ENCODE results near the gene REEP6. TPM values are rescaled to one million over a fixed set of nuclear protein-coding genes. Genes with fewer than 3 reads are reported as not detected.

REEP6 gene
- polyA plus RNA-seq, 3 donors, result 0.51 to 1.8 (median 0.81) TPM

- no peaks in the 10 kb centered on the region for H3K79me2 ChIP-seq (ENCODE audit: insufficient read depth, low read length)
- no peak for DNase-seq
- Mint-ChIP-seq H3K27me3 (ENCODE audit: low read depth in 3 of 3) (peaks cover 25 to 48% (median 34%) of the 10 kb centered on the region in 3 donors), H3K4me3 (peak within 1 kb of the TSS in 1 of 2 donors; percentile 84), H3K36me3 (peaks cover 0 to 3% of the 10 kb centered on the region in 2 donors), H3K9me3 (peaks cover 0 to 7% (median 5%) of the 10 kb centered on the region in 7 donors), H3K27ac (no peak within 1 kb of the TSS), H3K4me1 (peaks cover 3% of the 10 kb centered on the region)
- no peaks in the 10 kb centered on the region for H3K36me3 ChIP-seq (replicated peaks in 1 of 2; ENCODE audit: control insufficient read depth in 1 of 2, insufficient read depth in 2 of 2, low read length in 2 of 2)
- no peaks in the 10 kb centered on the region for H3K9me3 ChIP-seq (replicated peaks in 1 of 2; ENCODE audit: control insufficient read depth in 1 of 2, insufficient read depth in 1 of 2, low read length in 2 of 2)
- TF ChIP-seq, protein P1, sequence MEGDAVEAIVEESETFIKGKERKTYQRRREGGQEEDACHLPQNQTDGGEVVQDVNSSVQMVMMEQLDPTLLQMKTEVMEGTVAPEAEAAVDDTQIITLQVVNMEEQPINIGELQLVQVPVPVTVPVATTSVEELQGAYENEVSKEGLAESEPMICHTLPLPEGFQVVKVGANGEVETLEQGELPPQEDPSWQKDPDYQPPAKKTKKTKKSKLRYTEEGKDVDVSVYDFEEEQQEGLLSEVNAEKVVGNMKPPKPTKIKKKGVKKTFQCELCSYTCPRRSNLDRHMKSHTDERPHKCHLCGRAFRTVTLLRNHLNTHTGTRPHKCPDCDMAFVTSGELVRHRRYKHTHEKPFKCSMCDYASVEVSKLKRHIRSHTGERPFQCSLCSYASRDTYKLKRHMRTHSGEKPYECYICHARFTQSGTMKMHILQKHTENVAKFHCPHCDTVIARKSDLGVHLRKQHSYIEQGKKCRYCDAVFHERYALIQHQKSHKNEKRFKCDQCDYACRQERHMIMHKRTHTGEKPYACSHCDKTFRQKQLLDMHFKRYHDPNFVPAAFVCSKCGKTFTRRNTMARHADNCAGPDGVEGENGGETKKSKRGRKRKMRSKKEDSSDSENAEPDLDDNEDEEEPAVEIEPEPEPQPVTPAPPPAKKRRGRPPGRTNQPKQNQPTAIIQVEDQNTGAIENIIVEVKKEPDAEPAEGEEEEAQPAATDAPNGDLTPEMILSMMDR (IDR thresholded peaks at IDR 0.05), result no peak
- H3K27ac ChIP-seq (ENCODE audit: low read depth in 1 of 2, low read length in 2 of 2), result no peak within 1 kb of the TSS
- H4K20me1 ChIP-seq (ENCODE audit: insufficient read depth, low read length), result no peaks in the 10 kb centered on the region
- H3K4me2 ChIP-seq (replicated peaks; ENCODE audit: extremely low read depth, low read length, poor library complexity, severe bottlenecking), result no peak within 1 kb of the TSS
- WGBS (ENCODE audit: insufficient coverage), result 7% methylated on average over 89 of the region's 92 CpGs
- intact Hi-C loops (cut with micrococcal nuclease), result no loop called here
- H2AFZ ChIP-seq (ENCODE audit: insufficient read depth, low read depth, low read length, poor library complexity, severe bottlenecking), result no peak within 1 kb of the TSS
- H3K27me3 ChIP-seq (ENCODE audit: control insufficient read depth in 2 of 2, insufficient read depth in 2 of 2, low read length in 2 of 2), result peaks cover 5 to 30% of the 10 kb centered on the region in 2 donors
- H3K4me1 ChIP-seq (ENCODE audit: control insufficient read depth in 1 of 2, insufficient read depth in 2 of 2, low read length in 2 of 2), result no peaks in the 10 kb centered on the region
- no peak within 1 kb of the TSS for H3K4me3 ChIP-seq (replicated peaks in 1 of 3; ENCODE audit: low read depth in 2 of 3, low read length in 3 of 3)
- no peak within 1 kb of the TSS for H3K9ac ChIP-seq (ENCODE audit: insufficient read depth, low read length, poor library complexity, severe bottlenecking)
These were observed 32.7 kb downstream of the REEP6 start, which contains the start of gene PLK5 for GRCh38 chr19:1523412-1524286. PLK5 (plus strand) TSS chr19:1524077; CDS start chr19:1526997, 2,920 bp downstream.

GRCh38 chr19:1524287-1524971 is 33.4 kb downstream of the REEP6 start:
- Mint-ChIP-seq H3K4me1 (peaks cover 3% of the 10 kb centered on the region), H3K4me3 (peak overlapping the region in 1 of 2 donors; percentile 84), H3K9me3 (peaks cover 0 to 7% (median 5%) of the 10 kb centered on the region in 7 donors), H3K27me3 (ENCODE audit: low read depth in 3 of 3) (peaks cover 23 to 45% (median 31%) of the 10 kb centered on the region in 3 donors), H3K27ac (no peak overlapping the region), H3K36me3 (peaks cover 0 to 3% of the 10 kb centered on the region in 2 donors)
- Histone ChIP-seq H3K9ac (ENCODE audit: insufficient read depth, low read length, poor library complexity, severe bottlenecking) (no peak overlapping the region), H3K4me3 (replicated peaks in 1 of 3; ENCODE audit: low read depth in 2 of 3, low read length in 3 of 3) (no peak overlapping the region), H3K27ac (ENCODE audit: low read depth in 1 of 2, low read length in 2 of 2) (no peak overlapping the region), H3K36me3 (replicated peaks in 1 of 2; ENCODE audit: control insufficient read depth in 1 of 2, insufficient read depth in 2 of 2, low read length in 2 of 2) (no peaks in the 10 kb centered on the region), H4K20me1 (ENCODE audit: insufficient read depth, low read length) (no peaks in the 10 kb centered on the region), H3K79me2 (ENCODE audit: insufficient read depth, low read length) (no peaks in the 10 kb centered on the region), H3K9me3 (replicated peaks in 1 of 2; ENCODE audit: control insufficient read depth in 1 of 2, insufficient read depth in 1 of 2, low read length in 2 of 2) (no peaks in the 10 kb centered on the region), H3K4me1 (ENCODE audit: control insufficient read depth in 1 of 2, insufficient read depth in 2 of 2, low read length in 2 of 2) (no peaks in the 10 kb centered on the region), H3K4me2 (replicated peaks; ENCODE audit: extremely low read depth, low read length, poor library complexity, severe bottlenecking) (no peak overlapping the region), H2AFZ (ENCODE audit: insufficient read depth, low read depth, low read length, poor library complexity, severe bottlenecking) (no peak overlapping the region), H3K27me3 (ENCODE audit: control insufficient read depth in 2 of 2, insufficient read depth in 2 of 2, low read length in 2 of 2) (peaks cover 5 to 30% of the 10 kb centered on the region in 2 donors)
- 15% methylated on average over 48 of the region's 49 CpGs for WGBS (ENCODE audit: insufficient coverage)
- TF ChIP-seq, protein P1 (IDR thresholded peaks at IDR 0.05), result no peak
- intact Hi-C loops (cut with micrococcal nuclease), result no loop called here
- DNase-seq, result no peak
